Kidney epithelial cell (primary cell): ENCODE results near the gene LARGE1. TPM values are rescaled to one million over a fixed set of nuclear protein-coding genes. Genes with fewer than 3 reads are reported as not detected.

ENCODE experiments used
- DNase-seq: peaks from one replicate; pipeline ENCODE4 v3.0.0-alpha.2; 2010; ENCODE audit warnings: low read depth
- H3K27me3 ChIP-seq: 2 replicates; pipeline ENCODE4 v1.6.0; 2011; ENCODE audit warnings: low read length; ENCODE audit not compliant: control insufficient read depth, insufficient read depth
- H3K36me3 ChIP-seq: 2 replicates; pipeline ENCODE4 v1.5.1; 2011; ENCODE audit warnings: low read length; ENCODE audit not compliant: control insufficient read depth, insufficient read depth
- H3K4me3 ChIP-seq: 2 replicates; pipeline ENCODE4 v1.5.1; 2011; ENCODE audit warnings: low read depth, mild to moderate bottlenecking, control low read depth, low read length
- total RNA-seq: library from RNA; depleted of rRNA; stranded (reverse); fragments of >200 nt; gene quantifications from 2 replicates; pipeline ENCODE4 v1.2.3, GENCODE V29; 2015
- TF ChIP-seq, protein P1 (sequence below): IDR thresholded peaks from 2 replicates; pipeline ENCODE4 v1.5.1; 2011; ENCODE audit warnings: mild to moderate bottlenecking, moderate library complexity, low read length, control low read depth, inconsistent platforms; ENCODE audit not compliant: insufficient read depth, poor library complexity, severe bottlenecking

The LARGE1 gene
- total RNA-seq, 1 donor from 2014 or later = 17.8 TPM

DNA sequence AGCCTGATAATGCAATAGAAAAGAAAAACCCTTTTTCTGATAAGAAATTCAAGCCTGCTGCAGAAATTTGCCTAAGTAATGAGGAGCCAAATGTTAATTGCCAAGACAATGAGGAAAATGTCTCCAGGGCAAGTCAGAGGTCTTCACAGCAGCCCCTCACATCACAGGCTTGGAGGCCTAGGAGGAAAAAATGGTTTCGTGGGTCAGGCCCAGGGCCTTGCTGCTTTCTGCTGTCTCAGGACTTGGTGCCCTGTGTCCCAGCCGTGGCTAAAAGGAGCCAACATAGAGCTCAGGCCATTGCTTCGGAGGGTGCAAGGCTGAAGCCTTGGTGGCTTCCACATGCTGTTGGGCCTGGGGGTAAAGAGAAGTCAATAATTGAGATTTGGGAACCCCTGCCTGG is 131.3 kb downstream of the LARGE1 start:
- no peaks in the 10 kb centered on the region for H3K36me3 ChIP-seq
- TF ChIP-seq, protein P1, sequence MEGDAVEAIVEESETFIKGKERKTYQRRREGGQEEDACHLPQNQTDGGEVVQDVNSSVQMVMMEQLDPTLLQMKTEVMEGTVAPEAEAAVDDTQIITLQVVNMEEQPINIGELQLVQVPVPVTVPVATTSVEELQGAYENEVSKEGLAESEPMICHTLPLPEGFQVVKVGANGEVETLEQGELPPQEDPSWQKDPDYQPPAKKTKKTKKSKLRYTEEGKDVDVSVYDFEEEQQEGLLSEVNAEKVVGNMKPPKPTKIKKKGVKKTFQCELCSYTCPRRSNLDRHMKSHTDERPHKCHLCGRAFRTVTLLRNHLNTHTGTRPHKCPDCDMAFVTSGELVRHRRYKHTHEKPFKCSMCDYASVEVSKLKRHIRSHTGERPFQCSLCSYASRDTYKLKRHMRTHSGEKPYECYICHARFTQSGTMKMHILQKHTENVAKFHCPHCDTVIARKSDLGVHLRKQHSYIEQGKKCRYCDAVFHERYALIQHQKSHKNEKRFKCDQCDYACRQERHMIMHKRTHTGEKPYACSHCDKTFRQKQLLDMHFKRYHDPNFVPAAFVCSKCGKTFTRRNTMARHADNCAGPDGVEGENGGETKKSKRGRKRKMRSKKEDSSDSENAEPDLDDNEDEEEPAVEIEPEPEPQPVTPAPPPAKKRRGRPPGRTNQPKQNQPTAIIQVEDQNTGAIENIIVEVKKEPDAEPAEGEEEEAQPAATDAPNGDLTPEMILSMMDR = no peak
- H3K27me3 ChIP-seq = no peaks in the 10 kb centered on the region
- H3K4me3 ChIP-seq = no peak overlapping the region
- DNase-seq = no peak

DNA sequence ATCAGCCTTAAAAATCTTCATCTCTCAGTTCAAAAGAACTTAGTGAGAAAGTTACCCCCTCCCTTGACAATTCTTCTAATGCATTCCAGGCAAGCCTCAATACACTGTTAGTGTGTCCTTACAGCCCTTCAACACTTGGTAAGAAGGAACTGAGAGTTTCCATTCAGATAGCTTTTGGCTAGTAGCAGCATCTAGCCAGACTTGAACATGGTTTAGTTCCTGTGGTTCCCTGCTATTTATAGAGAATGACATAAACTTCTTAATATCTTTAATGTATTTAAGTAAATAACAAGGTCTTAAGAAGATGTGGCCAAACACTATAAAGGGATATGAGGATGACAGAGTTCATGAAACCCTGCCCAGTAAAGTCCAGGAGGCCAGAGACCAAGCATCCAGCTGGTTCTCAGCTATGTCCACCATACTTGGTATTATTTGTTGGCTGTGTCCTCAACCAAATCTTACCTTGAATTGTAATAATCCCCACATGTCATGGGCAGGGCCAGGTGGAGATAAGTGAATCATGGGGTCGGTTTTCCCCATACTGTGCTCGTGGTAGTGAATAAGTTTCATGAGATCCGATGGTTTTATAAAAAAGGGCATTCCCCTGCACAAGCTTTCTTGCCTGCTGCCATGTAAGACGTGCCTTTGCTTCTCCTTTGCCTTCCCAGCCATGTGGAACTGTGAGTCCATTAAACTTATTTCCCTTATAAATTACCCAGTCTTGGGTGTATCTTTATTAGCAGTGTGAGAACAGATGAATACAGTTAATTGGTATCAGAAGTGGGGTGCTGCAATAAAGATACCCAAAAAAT is 132.4 kb downstream of the LARGE1 start:
- no peak overlapping the region for H3K4me3 ChIP-seq
- H3K36me3 ChIP-seq = no peaks in the 10 kb centered on the region
- TF ChIP-seq, protein P1 = no peak
- no peaks in the 10 kb centered on the region for H3K27me3 ChIP-seq
- no peak for DNase-seq

DNA sequence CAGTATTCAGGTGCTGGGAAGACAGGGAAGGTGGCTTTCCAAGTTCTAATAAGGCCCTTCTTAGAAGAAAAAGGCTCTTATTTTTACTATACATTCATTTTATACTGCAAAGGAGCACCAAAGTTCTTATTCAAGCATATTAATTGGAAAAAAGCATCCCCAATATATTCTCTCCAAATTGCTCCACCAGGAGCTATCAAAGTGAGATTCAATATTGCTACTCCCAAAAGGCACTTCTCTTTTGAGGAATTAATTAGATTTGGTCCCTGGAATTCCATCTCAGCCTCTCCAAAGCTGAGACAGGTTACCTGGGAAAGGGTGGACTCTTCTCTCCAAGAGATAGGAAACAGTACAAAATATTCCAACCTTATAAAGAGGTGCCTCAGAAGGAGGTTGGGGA is 134.1 kb downstream of the LARGE1 start:
- TF ChIP-seq, protein P1 = no peak
- DNase-seq = no peak
- H3K27me3 ChIP-seq = no peaks in the 10 kb centered on the region
- no peaks in the 10 kb centered on the region for H3K36me3 ChIP-seq
- H3K4me3 ChIP-seq = no peak overlapping the region

DNA sequence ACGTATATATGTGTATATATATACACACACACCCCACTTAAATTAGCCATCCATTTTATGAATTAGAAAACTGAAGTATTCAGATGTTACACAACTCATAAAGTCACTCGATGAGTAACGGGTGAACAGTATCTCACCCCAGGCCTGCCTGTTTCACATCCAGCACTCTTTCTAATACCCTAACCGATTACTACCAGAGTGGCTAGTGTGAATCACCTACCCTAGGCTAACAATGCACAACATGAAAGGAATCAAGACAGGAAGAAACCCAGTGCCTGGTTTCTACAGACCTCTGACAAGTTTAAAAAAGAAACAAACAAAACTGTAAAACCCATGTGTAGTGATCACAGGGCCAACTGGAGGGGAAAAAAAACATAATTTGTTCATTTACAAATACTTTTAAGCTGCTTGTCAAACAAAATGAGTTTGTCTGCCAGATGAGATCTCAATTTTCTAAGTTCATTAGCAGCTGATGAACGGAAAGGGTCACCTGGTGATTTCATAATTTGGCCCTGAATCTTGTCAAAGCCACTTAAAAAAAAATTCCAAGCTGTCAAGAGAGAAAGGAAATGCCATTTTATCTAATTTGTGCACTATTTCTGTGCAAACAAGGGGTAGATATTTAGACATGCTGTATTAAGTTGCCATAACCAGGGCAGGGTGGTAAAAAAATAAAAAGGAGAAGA is 134.8 kb downstream of the LARGE1 start:
- DNase-seq = peak; percentile 28
- Histone ChIP-seq H3K4me3 (no peak overlapping the region), H3K27me3 (no peaks in the 10 kb centered on the region), H3K36me3 (no peaks in the 10 kb centered on the region)
- TF ChIP-seq, protein P1 = no peak

DNA sequence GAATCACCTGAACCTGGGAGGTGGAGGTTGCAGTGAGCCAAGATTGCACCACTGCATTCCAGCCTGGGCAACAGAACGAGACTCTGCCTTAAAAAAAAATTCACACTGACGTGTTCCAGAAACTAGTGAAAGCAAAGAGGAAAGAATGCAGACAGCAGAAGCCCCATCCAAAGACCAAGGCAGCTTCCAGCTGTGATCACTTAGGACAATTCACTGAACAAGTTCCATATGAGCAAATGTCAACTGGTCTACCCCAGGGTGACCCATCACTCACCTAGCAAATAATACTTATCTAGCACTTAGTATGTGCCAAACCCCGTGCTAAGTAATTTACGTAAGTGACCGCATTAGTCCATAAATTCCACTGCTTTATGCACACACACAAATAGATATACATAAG is 138.9 kb downstream of the LARGE1 start:
- Histone ChIP-seq H3K27me3 (no peaks in the 10 kb centered on the region), H3K36me3 (no peaks in the 10 kb centered on the region), H3K4me3 (no peak overlapping the region)
- TF ChIP-seq, protein P1 = no peak
- DNase-seq = no peak
